GM18951 (cell line): ENCODE data around the gene GLG1.
"Not testable (repeated sequence)": the region's sequence is repeated elsewhere in the genome, so short reads cannot be mapped to it uniquely, and the experiment has no call there.

Experiments used
- POLR2A ChIP-seq: IDR thresholded peaks from 4 replicates; pipeline ENCODE4 v1.6.1; 2011; ENCODE audit warnings: mild to moderate bottlenecking; ENCODE audit not compliant: insufficient read length, insufficient read depth; ENCODE audit errors: extremely low read depth
- in situ Hi-C: fragments of 300-500 bp; cut with MboI; formaldehyde crosslinking; loops from one replicate; pipeline ENCODE4 v1.12.0; 2022; ENCODE audit warnings: low sequenced_read_pairs, mixed read lengths, inconsistent platforms; ENCODE audit not compliant: unreplicated experiment

Gene GLG1

GRCh38 chr16:74606521-74607309, at the start of gene GLG1:
Gene GLG1 (minus strand): TSS chr16:74607114. CDS start chr16:74607094, 20 bp downstream.
- TF ChIP-seq POLR2A, result peak; percentile 99
- in situ Hi-C loops, result no loop called here

DNA sequence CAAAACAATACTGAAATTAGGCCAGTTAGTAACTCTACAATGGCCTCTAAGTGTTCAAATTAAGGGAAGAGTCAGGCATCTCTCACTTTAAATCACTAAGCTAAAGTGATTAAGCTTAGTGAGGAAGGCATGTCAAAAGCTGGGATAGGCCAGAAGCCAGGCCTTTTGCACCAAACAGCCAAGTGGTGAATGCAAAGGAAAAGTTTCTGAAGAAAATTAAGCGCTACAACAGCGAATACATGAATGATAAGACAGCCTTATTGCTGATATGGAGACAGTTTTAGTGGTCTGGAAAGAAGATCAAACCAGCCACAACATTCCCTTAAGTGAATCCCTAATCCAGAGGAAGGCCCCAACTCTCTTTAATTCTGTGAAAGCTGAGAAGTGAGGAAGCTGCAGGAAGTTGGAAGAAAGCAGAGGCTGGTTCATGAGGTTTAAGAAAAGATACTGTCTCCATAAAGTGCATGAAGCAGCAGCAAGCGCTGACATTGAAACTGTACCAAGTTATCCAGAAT, 47.7 kb upstream of the GLG1 start:
- in situ Hi-C loops, result no loop called here
- TF ChIP-seq POLR2A, result no peak

DNA sequence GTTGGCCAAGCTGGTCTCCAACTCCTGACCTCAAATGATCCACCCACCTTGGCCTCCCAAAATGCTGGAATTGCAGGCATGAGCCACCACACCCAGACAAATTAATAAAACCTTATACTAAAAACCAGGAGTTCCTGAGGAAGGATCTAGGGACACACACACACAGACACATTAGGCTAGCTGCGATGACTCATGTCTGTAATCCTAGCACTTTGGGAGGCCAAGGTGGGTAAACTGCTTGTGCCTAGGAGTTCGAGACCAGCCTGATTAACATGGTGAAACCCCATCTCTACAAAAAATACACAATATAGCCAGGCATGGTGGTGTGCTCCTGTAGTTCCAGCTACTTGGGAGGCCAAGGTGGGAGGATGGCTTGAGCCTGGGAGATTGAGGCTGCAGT, 46.0 kb upstream of the GLG1 start:
- in situ Hi-C loops, result not testable (repeated sequence)

DNA sequence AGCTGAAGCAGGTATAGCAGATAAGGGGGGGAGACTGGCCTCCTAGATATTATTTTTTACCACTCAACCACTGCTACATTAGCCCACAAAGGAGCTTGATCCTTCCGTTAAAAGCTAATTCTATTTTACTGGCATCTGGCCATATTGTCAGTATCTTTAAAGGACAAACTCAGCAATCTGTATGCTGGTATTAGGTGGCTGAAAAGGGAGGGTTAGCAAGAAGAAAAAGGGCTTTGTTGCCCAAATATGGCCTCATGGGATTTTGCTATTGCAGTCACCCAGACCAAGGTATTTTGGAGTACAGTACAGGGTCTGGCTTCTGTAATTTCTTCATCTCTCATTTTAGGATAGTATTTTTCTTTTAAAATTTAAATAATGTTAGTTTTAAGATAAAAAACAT, 45.3 kb upstream of the GLG1 start:
- in situ Hi-C loops, result no loop called here
- no peak for TF ChIP-seq POLR2A

- no peak for TF ChIP-seq POLR2A
- in situ Hi-C loops, result no loop called here
Measured at GRCh38 chr16:74651841-74652240, 44.9 kb upstream of the GLG1 start.

- in situ Hi-C loops, result no loop called here
- TF ChIP-seq POLR2A, result no peak
Measured at GRCh38 chr16:74650966-74651567, 44.2 kb upstream of the GLG1 start.

DNA sequence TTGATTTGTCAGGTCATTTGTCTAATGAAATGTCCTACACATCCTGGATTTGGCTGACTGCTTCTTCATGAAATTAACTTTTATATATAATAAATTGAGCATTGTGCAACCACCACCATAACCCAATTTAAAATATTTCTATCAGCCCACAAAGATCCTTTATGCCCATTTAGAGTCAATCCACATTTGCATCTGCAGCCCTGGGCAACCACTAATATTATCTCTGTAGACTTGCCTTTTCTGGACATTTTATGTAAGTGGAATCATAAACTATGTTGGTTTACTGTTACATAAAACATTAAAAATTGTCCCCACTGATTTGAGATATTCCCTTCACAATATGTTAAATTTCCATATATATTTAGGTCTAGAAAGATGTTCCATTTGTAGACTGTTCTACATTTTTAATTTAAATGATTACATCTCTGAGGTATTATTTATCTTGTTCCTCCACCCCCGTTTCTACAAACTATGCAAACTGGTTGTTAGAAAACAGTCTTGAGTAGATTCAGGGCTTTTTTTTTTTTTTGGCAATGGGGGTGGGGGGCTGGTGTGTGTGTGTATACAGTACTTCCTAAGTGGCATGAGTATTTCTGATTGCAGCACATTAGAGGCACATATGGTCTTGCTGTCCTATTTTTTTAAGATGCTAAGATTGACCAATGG, 43.1 kb upstream of the GLG1 start:
- TF ChIP-seq POLR2A, result no peak

GRCh38 chr16:74641969-74642368, 35.1 kb upstream of the GLG1 start:
- no peak for TF ChIP-seq POLR2A
- in situ Hi-C loops, result no loop called here

More for the DNA sequence above, 43.1 kb upstream of the GLG1 start:
- in situ Hi-C loops, result no loop called here

- in situ Hi-C loops, result no loop called here
Measured at GRCh38 chr16:74637742-74638453, 31.0 kb upstream of the GLG1 start.

GRCh38 chr16:74635303-74635702, 28.4 kb upstream of the GLG1 start:
- in situ Hi-C loops, result no loop called here
- no peak for TF ChIP-seq POLR2A

More at GRCh38 chr16:74637742-74638453, 31.0 kb upstream of the GLG1 start:
- TF ChIP-seq POLR2A, result no peak

GRCh38 chr16:74633686-74634085, 26.8 kb upstream of the GLG1 start:
- in situ Hi-C loops, result no loop called here
- TF ChIP-seq POLR2A, result no peak

GRCh38 chr16:74627506-74628220, 20.7 kb upstream of the GLG1 start:
- in situ Hi-C loops, result no loop called here

GRCh38 chr16:74626741-74627416, 20.0 kb upstream of the GLG1 start:
- no peak for TF ChIP-seq POLR2A
- in situ Hi-C loops, result no loop called here

More at GRCh38 chr16:74627506-74628220, 20.7 kb upstream of the GLG1 start:
- TF ChIP-seq POLR2A, result no peak
